Nephron progenitor cell (in vitro differentiated cells): ENCODE measurements around the gene ADAD2.

Experiments
- DNase-seq: peaks from one replicate; pipeline ENCODE4 v3.0.0; 2021
- H3K27ac Mint-ChIP-seq: 2 replicates; pipeline ENCODE4 v1.8.0; 2021; ENCODE audit warnings: mild to moderate bottlenecking, moderate library complexity, mixed read lengths
- H3K27me3 Mint-ChIP-seq: 2 replicates; pipeline ENCODE4 v1.8.0; 2021; ENCODE audit warnings: mild to moderate bottlenecking, low read depth, mixed read lengths; ENCODE audit not compliant: poor library complexity
- H3K36me3 Mint-ChIP-seq: 2 replicates; pipeline ENCODE4 v1.8.0; 2021; ENCODE audit warnings: low read depth, mixed read lengths
- H3K4me1 Mint-ChIP-seq: 2 replicates; pipeline ENCODE4 v1.8.0; 2021; ENCODE audit warnings: mixed read lengths
- H3K4me3 Mint-ChIP-seq: 2 replicates; pipeline ENCODE4 v1.8.0; 2021; ENCODE audit warnings: mild to moderate bottlenecking, moderate library complexity, mixed read lengths
- H3K9me3 Mint-ChIP-seq: 2 replicates; pipeline ENCODE4 v1.8.0; 2021; ENCODE audit warnings: mild to moderate bottlenecking, moderate library complexity, mixed read lengths
- TF ChIP-seq, protein P1 (sequence below): fragments of 200-600 bp; sonication (generic); IDR thresholded peaks from 2 replicates; pipeline ENCODE4 v1.5.0; 2021; ENCODE audit warnings: antibody characterized with exemption

Gene ADAD2

DNA sequence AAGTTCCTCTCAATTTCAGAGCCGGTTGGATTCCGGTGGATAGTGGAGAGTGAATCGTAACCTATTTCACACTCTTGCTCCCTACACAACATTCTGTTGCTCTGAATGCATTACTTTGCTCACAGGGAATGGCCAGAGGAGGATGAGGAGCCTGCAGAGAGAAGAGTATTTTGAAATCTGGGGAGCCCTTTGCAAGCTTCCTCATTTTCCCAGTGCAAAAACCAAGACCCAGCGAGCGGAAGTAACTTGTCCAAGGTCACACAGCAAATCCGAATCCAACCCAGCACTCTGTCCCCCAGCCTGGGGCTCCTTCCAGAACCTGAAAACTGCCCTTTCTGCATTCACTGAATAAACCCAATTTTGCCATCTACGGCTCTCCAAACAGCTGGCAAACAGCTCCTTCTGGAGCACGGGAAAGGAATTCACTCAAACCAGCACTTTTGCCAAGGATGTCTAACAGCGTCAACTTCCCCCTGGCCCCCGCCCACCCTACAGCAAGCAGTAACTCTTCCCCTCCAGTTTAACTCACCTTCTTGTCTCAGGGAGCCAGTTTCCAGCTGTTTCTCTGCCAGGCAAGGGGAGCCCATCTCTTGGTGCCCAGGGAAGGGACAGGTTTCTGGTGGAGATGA is 48.3 kb downstream of the ADAD2 start:
- no peaks in the 10 kb centered on the region for H3K36me3 Mint-ChIP-seq
- peaks cover 3% of the 10 kb centered on the region for H3K27me3 Mint-ChIP-seq
- H3K9me3 Mint-ChIP-seq = peaks cover 10% of the 10 kb centered on the region
- no peak for DNase-seq
- H3K4me3 Mint-ChIP-seq = no peak overlapping the region
- no peak overlapping the region for H3K27ac Mint-ChIP-seq
- H3K4me1 Mint-ChIP-seq = peaks cover 35% of the 10 kb centered on the region
- TF ChIP-seq, protein P1, sequence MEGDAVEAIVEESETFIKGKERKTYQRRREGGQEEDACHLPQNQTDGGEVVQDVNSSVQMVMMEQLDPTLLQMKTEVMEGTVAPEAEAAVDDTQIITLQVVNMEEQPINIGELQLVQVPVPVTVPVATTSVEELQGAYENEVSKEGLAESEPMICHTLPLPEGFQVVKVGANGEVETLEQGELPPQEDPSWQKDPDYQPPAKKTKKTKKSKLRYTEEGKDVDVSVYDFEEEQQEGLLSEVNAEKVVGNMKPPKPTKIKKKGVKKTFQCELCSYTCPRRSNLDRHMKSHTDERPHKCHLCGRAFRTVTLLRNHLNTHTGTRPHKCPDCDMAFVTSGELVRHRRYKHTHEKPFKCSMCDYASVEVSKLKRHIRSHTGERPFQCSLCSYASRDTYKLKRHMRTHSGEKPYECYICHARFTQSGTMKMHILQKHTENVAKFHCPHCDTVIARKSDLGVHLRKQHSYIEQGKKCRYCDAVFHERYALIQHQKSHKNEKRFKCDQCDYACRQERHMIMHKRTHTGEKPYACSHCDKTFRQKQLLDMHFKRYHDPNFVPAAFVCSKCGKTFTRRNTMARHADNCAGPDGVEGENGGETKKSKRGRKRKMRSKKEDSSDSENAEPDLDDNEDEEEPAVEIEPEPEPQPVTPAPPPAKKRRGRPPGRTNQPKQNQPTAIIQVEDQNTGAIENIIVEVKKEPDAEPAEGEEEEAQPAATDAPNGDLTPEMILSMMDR = no peak

DNA sequence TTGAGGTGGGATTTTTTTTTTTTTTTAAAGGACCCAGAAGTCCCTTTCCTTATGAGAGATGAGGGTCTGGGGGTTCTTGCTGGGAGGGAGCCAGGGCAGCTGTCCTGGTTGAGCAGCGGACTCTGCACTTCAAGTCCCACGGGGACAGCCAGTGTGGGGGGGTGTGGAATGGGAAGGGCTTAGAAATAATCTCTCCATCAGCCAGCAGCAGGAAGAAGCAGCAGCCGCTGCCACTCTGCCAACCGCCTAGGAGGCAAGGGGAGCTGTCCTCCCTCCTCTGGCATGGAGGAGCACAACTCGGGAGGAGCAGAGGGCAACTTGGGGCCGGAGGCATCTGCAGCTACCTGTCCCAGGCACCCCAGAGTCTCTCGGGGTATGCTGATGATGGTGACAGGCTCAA is 49.0 kb downstream of the ADAD2 start, which contains the start of gene KCNG4:
Gene KCNG4 (minus strand): TSS at position 104 of the 400 bp plus-strand sequence. CDS start 2,527 bp downstream, outside the sequence.
- H3K4me3 Mint-ChIP-seq = no peak within 1 kb of the TSS
- peaks cover 29% of the 10 kb centered on the region for H3K4me1 Mint-ChIP-seq
- DNase-seq = peak; percentile 30
- H3K36me3 Mint-ChIP-seq = no peaks in the 10 kb centered on the region
- H3K27me3 Mint-ChIP-seq = peaks cover 3% of the 10 kb centered on the region
- TF ChIP-seq, protein P1 = no peak
- peaks cover 13% of the 10 kb centered on the region for H3K9me3 Mint-ChIP-seq
- H3K27ac Mint-ChIP-seq = no peak within 1 kb of the TSS

DNA sequence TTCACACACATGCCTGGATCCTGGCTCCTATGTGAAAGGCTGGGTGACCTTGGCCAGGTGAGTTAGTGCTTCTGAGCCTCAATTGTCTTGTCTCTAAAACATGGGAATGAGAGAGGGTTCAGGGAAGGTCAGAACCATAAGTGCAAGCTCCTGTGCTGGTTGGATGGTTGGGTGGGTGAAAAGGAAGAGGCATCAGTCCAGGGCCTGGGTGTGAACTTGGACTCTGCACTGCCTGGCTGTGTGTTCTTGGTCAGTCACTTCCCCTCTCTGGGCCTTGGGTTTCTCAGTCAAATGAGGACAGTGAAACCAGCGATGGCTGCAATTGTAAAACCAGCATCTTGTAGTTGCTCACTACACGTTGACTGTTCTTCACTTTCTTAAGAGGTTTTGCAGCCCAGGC is 49.5 kb downstream of the ADAD2 start:
- H3K4me3 Mint-ChIP-seq = no peak overlapping the region
- H3K9me3 Mint-ChIP-seq = peaks cover 13% of the 10 kb centered on the region
- peaks cover 26% of the 10 kb centered on the region for H3K4me1 Mint-ChIP-seq
- TF ChIP-seq, protein P1 = no peak
- H3K36me3 Mint-ChIP-seq = no peaks in the 10 kb centered on the region
- peaks cover 3% of the 10 kb centered on the region for H3K27me3 Mint-ChIP-seq
- H3K27ac Mint-ChIP-seq = no peak overlapping the region
- no peak for DNase-seq

DNA sequence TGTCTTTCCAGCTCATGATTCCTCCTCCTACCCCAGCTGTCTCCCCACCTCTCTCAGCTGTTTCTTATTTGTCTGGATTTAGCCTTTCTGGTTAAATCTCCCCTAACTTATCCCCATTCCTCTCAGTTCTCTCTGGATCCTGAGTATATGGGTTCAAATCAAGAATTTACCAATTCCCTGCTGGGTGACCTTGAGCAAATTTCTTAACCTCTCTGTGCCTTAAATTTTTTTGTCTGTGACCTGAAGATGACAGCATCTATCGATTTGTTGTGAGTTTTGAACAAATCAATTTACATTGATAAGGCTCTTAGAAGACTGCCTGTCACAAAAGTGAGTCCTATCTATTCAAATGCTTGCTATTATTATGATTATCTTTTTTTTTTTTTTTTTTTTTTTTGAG is 50.8 kb downstream of the ADAD2 start:
- Mint-ChIP-seq H3K9me3 (peaks cover 13% of the 10 kb centered on the region), H3K36me3 (no peaks in the 10 kb centered on the region), H3K4me1 (peaks cover 33% of the 10 kb centered on the region), H3K27ac (peak overlapping the region; percentile 53), H3K4me3 (no peak overlapping the region), H3K27me3 (peaks cover 3% of the 10 kb centered on the region)
- DNase-seq = no peak
- TF ChIP-seq, protein P1 = no peak

DNA sequence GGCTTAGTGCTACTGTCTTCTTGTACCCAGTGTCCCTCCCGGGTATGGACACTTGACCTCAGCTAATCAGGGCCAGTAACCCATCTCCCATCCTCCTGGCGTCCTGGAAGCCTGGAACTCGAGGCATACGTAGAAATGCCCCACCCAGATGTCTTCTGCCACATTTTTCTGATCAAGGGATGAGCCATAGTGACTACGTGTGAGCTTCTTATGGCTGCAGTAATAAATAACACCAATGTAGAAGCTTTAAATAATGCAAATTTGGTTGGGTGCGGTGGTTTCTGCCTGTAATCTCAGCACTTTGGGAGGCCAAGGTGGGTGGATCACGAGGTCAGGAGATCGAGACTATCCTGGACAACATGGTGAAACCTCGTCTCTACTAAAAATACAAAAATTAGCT is 51.9 kb downstream of the ADAD2 start:
- Mint-ChIP-seq H3K27ac (no peak overlapping the region), H3K4me3 (no peak overlapping the region), H3K4me1 (peaks cover 36% of the 10 kb centered on the region), H3K27me3 (peaks cover 4% of the 10 kb centered on the region), H3K36me3 (no peaks in the 10 kb centered on the region), H3K9me3 (peaks cover 13% of the 10 kb centered on the region)
- TF ChIP-seq, protein P1 = no peak
- no peak for DNase-seq

DNA sequence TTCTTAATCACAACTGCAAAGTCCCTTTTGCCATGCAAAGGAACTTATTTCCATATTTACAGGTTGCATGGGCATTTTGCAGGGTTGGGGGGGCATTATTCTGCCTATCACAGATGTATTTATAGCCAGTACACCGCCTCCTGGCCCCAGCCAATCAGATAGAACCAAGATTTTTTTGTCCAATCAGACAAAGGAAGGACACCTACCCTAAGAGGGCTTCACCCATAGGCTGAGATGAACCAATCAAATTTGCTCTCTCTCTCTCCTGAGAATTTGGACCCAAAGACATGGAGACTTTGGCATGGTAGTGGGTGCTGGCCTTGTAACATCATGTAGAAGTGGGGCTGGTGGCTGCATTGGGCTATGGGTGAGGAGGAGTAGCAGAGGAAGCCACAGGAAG is 52.8 kb downstream of the ADAD2 start:
- no peak overlapping the region for H3K27ac Mint-ChIP-seq
- no peak overlapping the region for H3K4me3 Mint-ChIP-seq
- peaks cover 9% of the 10 kb centered on the region for H3K27me3 Mint-ChIP-seq
- DNase-seq = no peak
- peaks cover 13% of the 10 kb centered on the region for H3K9me3 Mint-ChIP-seq
- no peaks in the 10 kb centered on the region for H3K36me3 Mint-ChIP-seq
- TF ChIP-seq, protein P1 = no peak
- peaks cover 39% of the 10 kb centered on the region for H3K4me1 Mint-ChIP-seq
